ENCODE data around the gene YLPM1.

DNA sequence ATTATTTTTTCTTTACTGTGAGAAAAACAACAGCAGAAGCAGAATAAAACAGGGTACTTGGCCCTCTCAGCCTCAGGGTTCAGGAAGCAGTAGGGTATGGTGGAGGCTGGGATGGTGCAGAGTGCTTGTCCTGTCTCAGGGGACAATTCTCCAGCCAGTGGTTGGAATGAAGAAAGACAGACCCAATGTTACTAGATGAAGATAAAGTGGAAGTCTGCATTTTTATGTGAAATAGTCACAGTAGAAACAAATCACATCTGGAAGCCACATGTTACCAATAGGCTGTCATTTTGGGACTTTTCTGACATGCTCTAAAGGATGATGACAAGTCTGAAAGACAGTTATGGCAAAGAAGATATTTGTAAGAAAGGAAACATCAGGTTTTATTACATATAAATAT lies 80.5 kb downstream of the YLPM1 start:
- TF ChIP-seq EZH2phosphoT487 (IDR thresholded peaks at IDR 0.05; ENCODE audit: insufficient read depth, low read depth) (no peak), EZH2 (IDR thresholded peaks at IDR 0.05; ENCODE audit: insufficient read depth, poor library complexity, severe bottlenecking) (no peak)

Measured in GM23248 (cell line).